Measurements from ENCODE around the gene NLRC3.

- TF ChIP-seq TCF12 (IDR thresholded peaks at IDR 0.05; ENCODE audit: low read depth) (no peak), EGR1 (IDR thresholded peaks at IDR 0.05) (no peak), YY1 (IDR thresholded peaks at IDR 0.05; ENCODE audit: low read depth) (no peak), MAX (IDR thresholded peaks at IDR 0.05) (no peak), RAD21 (IDR thresholded peaks at IDR 0.05; ENCODE audit: low read depth) (no peak), CREB1 (IDR thresholded peaks at IDR 0.05; ENCODE audit: low read depth) (no peak), EP300 (IDR thresholded peaks at IDR 0.05; ENCODE audit: borderline replicate concordance) (no peak), TAF1 (IDR thresholded peaks at IDR 0.05; ENCODE audit: low read depth) (no peak), TEAD4 (IDR thresholded peaks at IDR 0.05) (no peak), REST (IDR thresholded peaks at IDR 0.05; ENCODE audit: low read depth) (no peak)
Measured at GRCh38 chr16:3501783-3502400, 75.3 kb downstream of the NLRC3 start.
